ENCODE results near the gene FBXW2.
A peak's percentile ranks its signal among the peaks of the same experiment; 100 is the strongest.

FBXW2 gene

GRCh38 chr9:120724757-120725400 is 68.3 kb downstream of the FBXW2 start:
- Histone ChIP-seq H3K36me3 (ENCODE audit: control insufficient read depth in 5 of 5, insufficient read depth in 5 of 5, low read length in 5 of 5) (no peaks in the 10 kb centered on the region), H3K27me3 (ENCODE audit: control insufficient read depth in 5 of 5, insufficient read depth in 4 of 5, low read length in 5 of 5) (no peaks in the 10 kb centered on the region), H3K9ac (ENCODE audit: low read length in 5 of 5) (no peak overlapping the region), H3K27ac (ENCODE audit: low read depth, low read length) (no peak overlapping the region), H3K4me1 (ENCODE audit: control insufficient read depth in 5 of 5, insufficient read depth in 5 of 5, low read length in 5 of 5) (no peaks in the 10 kb centered on the region), H3K4me3 (ENCODE audit: low read depth in 1 of 5, low read length in 5 of 5) (no peak overlapping the region), H3K9me3 (ENCODE audit: control insufficient read depth in 5 of 5, low read length in 5 of 5) (no peaks in the 10 kb centered on the region)

- no peak overlapping the region for H3K9ac ChIP-seq (ENCODE audit: low read length in 5 of 5)
- no peak overlapping the region for H3K27ac ChIP-seq (ENCODE audit: low read depth, low read length)
- H3K36me3 ChIP-seq (ENCODE audit: control insufficient read depth in 5 of 5, insufficient read depth in 5 of 5, low read length in 5 of 5) = no peaks in the 10 kb centered on the region
- H3K27me3 ChIP-seq (ENCODE audit: control insufficient read depth in 5 of 5, insufficient read depth in 4 of 5, low read length in 5 of 5) = no peaks in the 10 kb centered on the region
- no peaks in the 10 kb centered on the region for H3K4me1 ChIP-seq (ENCODE audit: control insufficient read depth in 5 of 5, insufficient read depth in 5 of 5, low read length in 5 of 5)
- no peak overlapping the region for H3K4me3 ChIP-seq (ENCODE audit: low read depth in 1 of 5, low read length in 5 of 5)
- no peaks in the 10 kb centered on the region for H3K9me3 ChIP-seq (ENCODE audit: control insufficient read depth in 5 of 5, low read length in 5 of 5)
These were observed 69.7 kb downstream of the FBXW2 start for GRCh38 chr9:120723565-120723964.

GRCh38 chr9:120720404-120720803 is 72.8 kb downstream of the FBXW2 start:
- Histone ChIP-seq H3K4me1 (ENCODE audit: control insufficient read depth in 5 of 5, insufficient read depth in 5 of 5, low read length in 5 of 5) (peaks cover 0 to 7% (median 4%) of the 10 kb centered on the region in 5 donors), H3K36me3 (ENCODE audit: control insufficient read depth in 5 of 5, insufficient read depth in 5 of 5, low read length in 5 of 5) (no peaks in the 10 kb centered on the region), H3K9me3 (ENCODE audit: control insufficient read depth in 5 of 5, low read length in 5 of 5) (no peaks in the 10 kb centered on the region)

GRCh38 chr9:120718316-120718715 is 74.9 kb downstream of the FBXW2 start:
- no peaks in the 10 kb centered on the region for H3K27me3 ChIP-seq (ENCODE audit: control insufficient read depth in 5 of 5, insufficient read depth in 4 of 5, low read length in 5 of 5)
- H3K27ac ChIP-seq (ENCODE audit: low read depth, low read length) = no peak overlapping the region
- H3K9ac ChIP-seq (ENCODE audit: low read length in 5 of 5) = no peak overlapping the region
- no peaks in the 10 kb centered on the region for H3K36me3 ChIP-seq (ENCODE audit: control insufficient read depth in 5 of 5, insufficient read depth in 5 of 5, low read length in 5 of 5)
- H3K4me1 ChIP-seq (ENCODE audit: control insufficient read depth in 5 of 5, insufficient read depth in 5 of 5, low read length in 5 of 5) = peaks cover 0 to 19% (median 15%) of the 10 kb centered on the region in 5 donors
- no peak overlapping the region for H3K4me3 ChIP-seq (ENCODE audit: low read depth in 1 of 5, low read length in 5 of 5)
- H3K9me3 ChIP-seq (ENCODE audit: control insufficient read depth in 5 of 5, low read length in 5 of 5) = no peaks in the 10 kb centered on the region

More at GRCh38 chr9:120720404-120720803, 72.8 kb downstream of the FBXW2 start:
- no peak overlapping the region for H3K4me3 ChIP-seq (ENCODE audit: low read depth in 1 of 5, low read length in 5 of 5)
- no peak overlapping the region for H3K27ac ChIP-seq (ENCODE audit: low read depth, low read length)
- no peaks in the 10 kb centered on the region for H3K27me3 ChIP-seq (ENCODE audit: control insufficient read depth in 5 of 5, insufficient read depth in 4 of 5, low read length in 5 of 5)
- H3K9ac ChIP-seq (ENCODE audit: low read length in 5 of 5) = no peak overlapping the region

- Histone ChIP-seq H3K9me3 (ENCODE audit: control insufficient read depth in 5 of 5, low read length in 5 of 5) (no peaks in the 10 kb centered on the region), H3K4me1 (ENCODE audit: control insufficient read depth in 5 of 5, insufficient read depth in 5 of 5, low read length in 5 of 5) (peaks cover 2 to 30% (median 26%) of the 10 kb centered on the region in 5 donors), H3K4me3 (ENCODE audit: low read depth in 1 of 5, low read length in 5 of 5) (no peak overlapping the region), H3K9ac (ENCODE audit: low read length in 5 of 5) (no peak overlapping the region), H3K27me3 (ENCODE audit: control insufficient read depth in 5 of 5, insufficient read depth in 4 of 5, low read length in 5 of 5) (no peaks in the 10 kb centered on the region), H3K36me3 (ENCODE audit: control insufficient read depth in 5 of 5, insufficient read depth in 5 of 5, low read length in 5 of 5) (no peaks in the 10 kb centered on the region), H3K27ac (ENCODE audit: low read depth, low read length) (peak overlapping the region; percentile 86)
These were observed 76.0 kb downstream of the FBXW2 start for GRCh38 chr9:120717176-120717575.

- H3K27ac ChIP-seq (ENCODE audit: low read depth, low read length) = peak overlapping the region; percentile 86
- peaks cover 2 to 35% (median 33%) of the 10 kb centered on the region in 5 donors for H3K4me1 ChIP-seq (ENCODE audit: control insufficient read depth in 5 of 5, insufficient read depth in 5 of 5, low read length in 5 of 5)
- H3K4me3 ChIP-seq (ENCODE audit: low read depth in 1 of 5, low read length in 5 of 5) = no peak overlapping the region
- no peak overlapping the region for H3K9ac ChIP-seq (ENCODE audit: low read length in 5 of 5)
- H3K9me3 ChIP-seq (ENCODE audit: control insufficient read depth in 5 of 5, low read length in 5 of 5) = no peaks in the 10 kb centered on the region
- no peaks in the 10 kb centered on the region for H3K36me3 ChIP-seq (ENCODE audit: control insufficient read depth in 5 of 5, insufficient read depth in 5 of 5, low read length in 5 of 5)
- no peaks in the 10 kb centered on the region for H3K27me3 ChIP-seq (ENCODE audit: control insufficient read depth in 5 of 5, insufficient read depth in 4 of 5, low read length in 5 of 5)
These were observed 76.7 kb downstream of the FBXW2 start for GRCh38 chr9:120716483-120716882.

GRCh38 chr9:120715389-120715924 is 77.8 kb downstream of the FBXW2 start:
- Histone ChIP-seq H3K4me1 (ENCODE audit: control insufficient read depth in 5 of 5, insufficient read depth in 5 of 5, low read length in 5 of 5) (peaks cover 2 to 44% (median 41%) of the 10 kb centered on the region in 5 donors), H3K36me3 (ENCODE audit: control insufficient read depth in 5 of 5, insufficient read depth in 5 of 5, low read length in 5 of 5) (no peaks in the 10 kb centered on the region), H3K27ac (ENCODE audit: low read depth, low read length) (peak overlapping the region; percentile 86), H3K9ac (ENCODE audit: low read length in 5 of 5) (peak overlapping the region in 3 of 5 donors; percentile 38 to 82 (median 53)), H3K4me3 (ENCODE audit: low read depth in 1 of 5, low read length in 5 of 5) (peak overlapping the region; percentile 67 to 82 (median 76)), H3K27me3 (ENCODE audit: control insufficient read depth in 5 of 5, insufficient read depth in 4 of 5, low read length in 5 of 5) (no peaks in the 10 kb centered on the region), H3K9me3 (ENCODE audit: control insufficient read depth in 5 of 5, low read length in 5 of 5) (no peaks in the 10 kb centered on the region)

- Histone ChIP-seq H3K9ac (ENCODE audit: low read length in 5 of 5) (peak overlapping the region; percentile 38 to 82 (median 55)), H3K27ac (ENCODE audit: low read depth, low read length) (peak overlapping the region; percentile 86), H3K4me1 (ENCODE audit: control insufficient read depth in 5 of 5, insufficient read depth in 5 of 5, low read length in 5 of 5) (peaks cover 2 to 49% (median 43%) of the 10 kb centered on the region in 5 donors), H3K9me3 (ENCODE audit: control insufficient read depth in 5 of 5, low read length in 5 of 5) (no peaks in the 10 kb centered on the region), H3K36me3 (ENCODE audit: control insufficient read depth in 5 of 5, insufficient read depth in 5 of 5, low read length in 5 of 5) (no peaks in the 10 kb centered on the region), H3K4me3 (ENCODE audit: low read depth in 1 of 5, low read length in 5 of 5) (peak overlapping the region; percentile 67 to 82 (median 76)), H3K27me3 (ENCODE audit: control insufficient read depth in 5 of 5, insufficient read depth in 4 of 5, low read length in 5 of 5) (no peaks in the 10 kb centered on the region)
These were observed 78.3 kb downstream of the FBXW2 start for GRCh38 chr9:120714846-120715388.

GRCh38 chr9:120714088-120714845 is 78.9 kb downstream of the FBXW2 start, which contains the start of gene MEGF9:
Gene MEGF9, minus strand, starts transcription at chr9:120714470. Its CDS starts 112 bp downstream, at chr9:120714358.
- Histone ChIP-seq H3K36me3 (ENCODE audit: control insufficient read depth in 5 of 5, insufficient read depth in 5 of 5, low read length in 5 of 5) (no peaks in the 10 kb centered on the region), H3K4me1 (ENCODE audit: control insufficient read depth in 5 of 5, insufficient read depth in 5 of 5, low read length in 5 of 5) (peaks cover 2 to 54% (median 45%) of the 10 kb centered on the region in 5 donors), H3K27me3 (ENCODE audit: control insufficient read depth in 5 of 5, insufficient read depth in 4 of 5, low read length in 5 of 5) (no peaks in the 10 kb centered on the region), H3K9me3 (ENCODE audit: control insufficient read depth in 5 of 5, low read length in 5 of 5) (no peaks in the 10 kb centered on the region), H3K27ac (ENCODE audit: low read depth, low read length) (peak within 1 kb of the TSS; percentile 86), H3K4me3 (ENCODE audit: low read depth in 1 of 5, low read length in 5 of 5) (peak within 1 kb of the TSS; percentile 73 to 89 (median 77)), H3K9ac (ENCODE audit: low read length in 5 of 5) (peak within 1 kb of the TSS; percentile 38 to 94 (median 83))

Data from subcutaneous abdominal adipose tissue (tissue), 5 donors.